Measurements from ENCODE around the gene SAMD4A.

The SAMD4A gene

GRCh38 chr14:54691525-54692283 is 124.8 kb downstream of the SAMD4A start:
- DNase-seq (ENCODE audit: low spot score) = peak; percentile 34
- peak; percentile 84 for TF ChIP-seq CTCF (IDR thresholded peaks at IDR 0.05; ENCODE audit: extremely low read depth, insufficient read depth, missing control alignments)
- in situ Hi-C loops (cut with MboI; ENCODE audit: low pct_unique_long_range_greater_than_20kb, low sequenced_read_pairs, unreplicated experiment) = no loop called here

- TF ChIP-seq CTCF (IDR thresholded peaks at IDR 0.05; ENCODE audit: extremely low read depth, insufficient read depth, missing control alignments) = no peak
- in situ Hi-C loops (cut with MboI; ENCODE audit: low pct_unique_long_range_greater_than_20kb, low sequenced_read_pairs, unreplicated experiment) = no loop called here
- no peak for DNase-seq (ENCODE audit: low spot score)
These were observed 125.4 kb downstream of the SAMD4A start for GRCh38 chr14:54692284-54692772.

- in situ Hi-C loops (cut with MboI; ENCODE audit: low pct_unique_long_range_greater_than_20kb, low sequenced_read_pairs, unreplicated experiment) = no loop called here
- DNase-seq (ENCODE audit: low spot score) = no peak
- TF ChIP-seq CTCF (IDR thresholded peaks at IDR 0.05; ENCODE audit: extremely low read depth, insufficient read depth, missing control alignments) = no peak
These were observed 126.8 kb downstream of the SAMD4A start for GRCh38 chr14:54693761-54694160.

GRCh38 chr14:54695196-54695595 is 128.3 kb downstream of the SAMD4A start:
- in situ Hi-C loops (cut with MboI; ENCODE audit: low pct_unique_long_range_greater_than_20kb, low sequenced_read_pairs, unreplicated experiment) = no loop called here
- no peak for TF ChIP-seq CTCF (IDR thresholded peaks at IDR 0.05; ENCODE audit: extremely low read depth, insufficient read depth, missing control alignments)
- no peak for DNase-seq (ENCODE audit: low spot score)

GRCh38 chr14:54697001-54697400 is 130.1 kb downstream of the SAMD4A start:
- TF ChIP-seq CTCF (IDR thresholded peaks at IDR 0.05; ENCODE audit: extremely low read depth, insufficient read depth, missing control alignments) = no peak
- in situ Hi-C loops (cut with MboI; ENCODE audit: low pct_unique_long_range_greater_than_20kb, low sequenced_read_pairs, unreplicated experiment) = no loop called here
- no peak for DNase-seq (ENCODE audit: low spot score)

- in situ Hi-C loops (cut with MboI; ENCODE audit: low pct_unique_long_range_greater_than_20kb, low sequenced_read_pairs, unreplicated experiment) = no loop called here
- TF ChIP-seq CTCF (IDR thresholded peaks at IDR 0.05; ENCODE audit: extremely low read depth, insufficient read depth, missing control alignments) = no peak
- no peak for DNase-seq (ENCODE audit: low spot score)
These were observed 130.9 kb downstream of the SAMD4A start for GRCh38 chr14:54697803-54698202.
